GM19193 (cell line): ENCODE results near the gene FAM193B.

Source experiments
- POLR2A ChIP-seq: IDR thresholded peaks from 4 replicates; pipeline ENCODE4 v1.6.1; 2011; ENCODE audit not compliant: insufficient read depth, insufficient read length; ENCODE audit errors: extremely low read depth

FAM193B gene

GRCh38 chr5:177529247-177530203, 24.8 kb downstream of the FAM193B start:
- no peak for TF ChIP-seq POLR2A

- no peak for TF ChIP-seq POLR2A
These were observed 25.7 kb downstream of the FAM193B start for GRCh38 chr5:177528631-177529030.

- TF ChIP-seq POLR2A: no peak
These were observed 26.8 kb downstream of the FAM193B start for GRCh38 chr5:177527595-177527994.

- TF ChIP-seq POLR2A: no peak
These were observed 27.6 kb downstream of the FAM193B start for GRCh38 chr5:177526791-177527190.

- no peak for TF ChIP-seq POLR2A
These were observed 28.2 kb downstream of the FAM193B start for GRCh38 chr5:177526191-177526590.

GRCh38 chr5:177524941-177525655, 29.3 kb downstream of the FAM193B start:
- no peak for TF ChIP-seq POLR2A

- TF ChIP-seq POLR2A: no peak
These were observed 29.8 kb downstream of the FAM193B start for GRCh38 chr5:177524539-177524900.

- no peak for TF ChIP-seq POLR2A
These were observed 30.4 kb downstream of the FAM193B start for GRCh38 chr5:177523711-177524538.

- TF ChIP-seq POLR2A: no peak
These were observed 33.3 kb downstream of the FAM193B start for GRCh38 chr5:177520916-177521513.

GRCh38 chr5:177520271-177520670, 34.1 kb downstream of the FAM193B start:
- TF ChIP-seq POLR2A: no peak

GRCh38 chr5:177519463-177520235, 34.7 kb downstream of the FAM193B start:
- no peak for TF ChIP-seq POLR2A

- peak; percentile 84 for TF ChIP-seq POLR2A
These were observed 37.5 kb downstream of the FAM193B start, which contains the start of gene DDX41 for GRCh38 chr5:177516601-177517568. DDX41 (minus strand) TSS chr5:177516961; CDS start chr5:177516945, 16 bp downstream.

GRCh38 chr5:177515580-177515979, 38.8 kb downstream of the FAM193B start:
- TF ChIP-seq POLR2A: no peak
